HG02970 (cell line): Measurements from ENCODE around the gene TOX2.

ENCODE experiments used
- ATAC-seq: cut with Tn5 transposase; IDR thresholded peaks from one replicate; pipeline ENCODE4 v1.9.1; 2021; ENCODE audit warnings: mild to moderate bottlenecking, moderate library complexity, moderate number of reproducible peaks; ENCODE audit not compliant: unreplicated experiment, low FRiP score

TOX2 gene

DNA sequence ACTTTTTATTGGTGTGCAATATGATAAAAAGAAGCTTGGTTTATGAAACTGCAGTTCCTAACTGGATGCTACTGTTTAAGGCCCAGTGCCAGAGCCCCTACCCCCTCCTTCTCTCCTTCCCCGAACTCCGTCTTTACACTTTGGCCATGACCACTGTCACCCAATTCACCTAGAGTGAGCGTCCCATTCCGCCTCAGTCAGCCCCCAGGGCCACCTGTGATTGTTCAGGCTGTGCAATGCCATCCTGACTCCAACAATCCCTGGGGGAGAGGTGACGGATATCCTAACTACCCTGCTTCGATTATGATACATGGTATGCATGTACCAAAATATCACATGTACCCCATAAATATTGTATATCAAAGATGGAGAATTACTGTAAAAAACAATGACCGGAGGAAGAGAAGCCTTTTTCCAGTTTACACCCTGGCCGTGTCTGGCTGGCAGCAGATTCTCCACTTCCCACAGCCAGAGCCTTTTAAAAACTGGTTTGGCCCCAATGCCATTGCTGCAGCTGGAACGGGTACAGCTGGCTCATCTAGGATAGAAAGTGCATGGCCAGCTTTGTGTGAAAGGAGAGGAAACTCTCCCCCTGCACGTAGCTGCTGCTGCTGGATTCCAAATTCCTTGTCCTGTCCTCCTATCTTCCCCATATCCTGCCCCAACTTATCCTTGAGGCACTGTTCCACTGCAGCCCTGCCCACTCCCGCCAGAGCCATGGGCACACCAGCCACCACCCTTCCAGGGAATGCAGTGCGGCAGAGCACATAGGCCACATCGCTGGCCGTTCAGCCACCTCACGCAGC, 172.6 kb downstream of the TOX2 start:
- ATAC-seq: no peak

- ATAC-seq: no peak
Observed at GRCh38 chr20:44087857-44088120, 173.1 kb downstream of the TOX2 start.

- ATAC-seq: no peak
Observed at GRCh38 chr20:44089987-44090674, 175.5 kb downstream of the TOX2 start.

DNA sequence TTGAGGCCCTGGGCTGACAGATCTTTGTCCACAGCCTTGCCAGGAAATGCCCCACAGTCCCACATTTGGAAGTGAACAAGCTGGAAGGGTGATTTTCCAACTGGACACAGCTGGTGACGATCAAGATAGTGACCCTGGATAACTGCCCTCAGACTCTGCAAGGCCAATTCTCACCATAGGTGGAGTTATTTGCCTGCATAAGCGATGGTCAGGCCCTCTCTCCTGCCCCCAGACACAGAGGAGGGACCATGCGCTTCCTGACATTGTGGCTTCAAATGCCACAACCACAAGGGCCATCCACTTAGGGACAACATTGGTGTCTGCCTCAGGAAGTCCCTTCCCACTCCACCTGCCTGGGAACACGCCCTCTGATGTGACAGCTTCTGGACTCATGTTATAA, 176.4 kb downstream of the TOX2 start:
- ATAC-seq: no peak

DNA sequence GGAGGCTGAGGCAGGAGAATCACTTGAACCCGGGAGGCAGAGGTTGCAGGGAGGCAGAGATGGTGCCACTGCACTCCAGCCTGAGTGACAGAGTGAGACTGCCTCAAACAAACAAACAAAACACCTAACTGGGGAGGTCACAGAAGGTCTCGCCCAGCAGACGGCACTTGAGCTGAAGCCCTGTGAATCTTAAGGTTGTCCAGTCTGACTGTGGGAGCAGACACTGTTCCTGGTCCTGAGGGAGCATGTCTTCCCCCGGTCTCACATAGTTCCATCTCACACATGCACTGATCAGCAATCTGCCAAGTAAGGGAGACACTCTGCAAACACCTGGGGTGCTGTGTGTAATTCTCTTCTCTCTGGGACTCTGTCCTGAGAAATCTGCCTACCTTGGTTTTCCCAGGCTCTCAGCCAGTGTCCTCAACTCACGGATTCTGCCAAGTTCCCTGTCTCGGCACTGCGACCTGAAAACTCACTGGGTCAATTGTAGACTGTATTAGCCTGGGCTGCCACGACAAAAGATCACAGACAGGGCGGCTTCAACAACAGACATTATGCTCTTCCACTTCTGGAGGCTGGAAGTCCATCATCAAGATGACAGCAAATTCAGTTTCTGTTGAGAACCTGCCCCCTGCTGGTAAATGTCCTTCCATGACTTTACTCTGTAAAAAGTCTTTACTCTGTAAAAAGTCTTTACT, 178.0 kb downstream of the TOX2 start:
- no peak for ATAC-seq

DNA sequence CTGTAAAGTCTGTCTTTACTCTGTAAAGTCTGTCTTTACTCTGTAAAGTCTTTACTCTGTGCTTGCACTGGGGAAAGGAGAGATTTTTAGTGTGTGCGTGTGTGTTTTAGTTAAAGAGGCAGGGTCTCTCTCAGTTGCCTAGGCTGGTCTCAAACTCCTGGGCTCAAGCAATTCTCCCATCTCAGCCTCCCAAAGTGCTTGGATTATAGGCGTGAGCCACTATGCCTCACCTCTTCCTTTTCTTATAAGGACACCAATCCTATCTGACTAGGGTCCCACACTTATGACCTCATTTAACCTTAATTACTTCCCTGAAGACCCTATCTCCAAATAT, 178.6 kb downstream of the TOX2 start:
- no peak for ATAC-seq

GRCh38 chr20:44095831-44096230, 181.2 kb downstream of the TOX2 start:
- ATAC-seq: no peak

DNA sequence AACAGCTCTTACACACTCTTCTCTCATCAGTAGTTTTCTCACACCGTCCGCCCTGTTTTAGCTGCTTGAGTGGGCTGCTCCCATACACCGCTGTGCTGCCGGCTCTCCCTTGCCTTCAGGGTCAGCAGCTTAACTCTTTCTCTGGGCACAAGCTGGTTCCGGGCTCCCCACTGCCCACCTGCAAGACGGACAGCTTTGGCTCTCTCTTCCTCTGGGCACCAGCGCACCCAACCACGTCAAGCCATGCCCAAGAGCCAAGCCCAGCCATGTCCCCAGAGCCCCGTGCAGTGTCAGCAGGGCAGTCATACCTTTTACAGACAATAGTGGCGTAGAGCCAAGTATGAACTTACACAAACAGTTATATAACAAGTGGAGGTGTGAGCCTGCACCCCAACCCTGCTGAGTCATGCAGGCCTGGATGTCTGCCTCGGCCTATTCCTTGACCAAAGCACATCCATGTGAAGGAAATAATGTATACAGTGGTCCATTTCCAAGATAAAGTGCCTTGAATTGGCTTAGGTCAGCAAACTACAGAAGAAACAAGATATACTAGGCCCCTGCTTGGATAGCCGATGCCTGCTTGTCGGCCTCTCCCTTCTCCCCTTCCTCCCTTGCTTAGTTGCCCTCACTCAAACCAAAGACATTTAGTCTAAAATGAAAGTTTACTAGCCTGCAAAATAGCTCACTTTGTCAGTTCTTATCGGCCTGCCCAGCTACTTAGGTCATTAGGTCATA, 183.0 kb downstream of the TOX2 start:
- no peak for ATAC-seq

DNA sequence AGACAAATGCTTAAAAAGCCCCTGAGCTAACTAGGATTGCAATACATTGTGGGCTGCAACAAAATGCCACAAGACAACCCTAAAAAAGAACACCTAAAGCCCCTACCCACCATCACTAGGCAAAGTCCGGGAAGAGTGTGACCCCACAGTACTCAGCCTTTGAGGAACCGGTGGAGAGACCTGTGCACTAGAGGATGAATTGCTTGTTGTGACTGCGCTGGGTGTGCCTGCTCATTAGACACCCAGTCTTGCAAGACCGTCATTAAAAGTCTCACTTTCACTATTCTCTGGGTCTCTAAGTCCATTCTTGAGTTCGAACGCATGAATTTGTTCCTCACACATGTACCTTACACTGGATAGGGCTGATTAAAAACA, 183.6 kb downstream of the TOX2 start:
- no peak for ATAC-seq

GRCh38 chr20:44098657-44099056, 184.0 kb downstream of the TOX2 start:
- no peak for ATAC-seq

GRCh38 chr20:44099832-44100231, 185.2 kb downstream of the TOX2 start:
- no peak for ATAC-seq

- ATAC-seq: no peak
Observed at GRCh38 chr20:44102582-44102981, 187.9 kb downstream of the TOX2 start.

GRCh38 chr20:44104798-44105517, 190.3 kb downstream of the TOX2 start:
- no peak for ATAC-seq

DNA sequence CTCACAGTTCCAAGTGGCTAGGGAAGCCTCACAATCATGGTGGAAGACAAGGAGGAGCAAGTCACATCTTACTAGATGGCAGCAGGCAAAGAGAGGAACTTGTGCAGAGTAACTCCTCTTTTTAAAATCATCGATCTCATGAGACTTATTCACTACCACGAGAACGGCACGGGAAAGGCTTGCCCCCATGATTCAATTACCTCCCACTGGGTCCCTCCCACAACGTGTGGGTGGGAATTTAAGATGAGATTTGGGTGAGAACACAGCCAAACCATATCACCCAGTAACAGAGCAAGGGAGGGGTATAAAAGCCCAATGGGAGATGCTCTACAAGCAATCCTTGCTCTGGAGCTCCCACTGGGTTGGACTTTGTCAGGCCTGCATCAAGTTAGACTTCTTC, 192.0 kb downstream of the TOX2 start:
- ATAC-seq: no peak

GRCh38 chr20:44109951-44110361, 195.3 kb downstream of the TOX2 start:
- ATAC-seq: no peak

DNA sequence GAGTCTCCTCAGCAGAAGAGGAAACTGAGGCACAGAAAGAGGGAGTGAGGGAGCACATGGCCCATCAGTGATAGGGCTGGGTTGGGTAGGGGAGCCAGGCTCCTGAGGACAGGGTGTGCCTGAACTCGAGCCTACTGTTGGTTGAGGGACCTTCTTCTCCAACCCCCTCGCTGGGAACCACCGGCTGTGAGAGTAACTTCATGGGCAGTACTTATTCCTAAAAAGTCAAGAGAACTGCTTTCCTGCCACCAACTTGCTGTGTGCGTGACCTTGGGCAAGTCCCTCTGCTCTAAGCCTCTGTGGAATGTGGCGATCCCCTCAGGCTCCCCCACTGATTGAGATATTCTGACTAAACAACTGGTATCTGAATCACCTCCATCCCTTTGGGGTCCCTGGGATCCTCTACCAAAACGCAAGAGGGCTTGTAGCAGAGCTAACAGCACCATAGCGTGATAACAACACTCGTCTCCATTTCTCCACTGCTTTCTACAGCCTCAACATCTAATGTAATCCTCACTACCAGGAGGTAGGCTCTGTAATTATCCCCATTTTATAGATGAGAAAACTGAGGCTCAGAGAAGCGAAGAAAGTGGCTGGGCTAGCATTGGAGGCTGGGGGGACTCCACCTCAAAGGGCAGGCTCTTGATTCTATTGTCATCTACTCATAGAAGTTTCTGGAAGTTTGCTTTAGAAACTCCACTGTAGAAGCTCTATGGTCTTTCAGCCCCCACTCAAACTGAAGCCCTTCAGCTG, 196.3 kb downstream of the TOX2 start:
- no peak for ATAC-seq

DNA sequence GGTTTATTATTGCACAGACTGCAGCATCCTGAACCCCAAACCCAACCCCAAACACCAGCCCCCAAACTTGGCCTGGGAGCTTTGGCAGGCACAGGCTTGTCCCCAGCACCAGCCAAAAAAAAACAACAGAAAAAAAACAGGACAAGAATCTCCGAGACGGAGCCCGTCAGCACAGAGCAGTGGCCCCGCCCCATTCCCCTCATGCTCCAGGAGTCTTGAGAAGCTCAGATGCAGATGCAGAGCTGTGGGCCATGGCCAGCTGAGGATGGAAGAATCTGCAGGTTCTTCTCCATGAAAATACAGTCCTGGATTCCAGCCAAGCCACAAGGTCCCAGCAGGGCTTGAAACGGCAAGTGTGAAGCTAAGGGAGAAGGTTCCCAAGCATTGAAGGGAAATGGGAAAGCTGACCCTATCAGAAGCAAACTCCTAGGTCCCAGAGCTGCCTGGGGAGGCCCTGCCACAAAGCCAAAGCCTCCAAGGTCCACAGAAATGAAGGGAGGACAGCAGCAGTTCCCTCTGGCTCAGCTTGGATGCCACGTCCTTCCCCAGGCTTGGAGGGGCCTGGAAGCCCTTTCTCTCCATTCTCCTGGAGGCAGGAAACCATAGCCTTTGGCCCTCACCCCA, 197.2 kb downstream of the TOX2 start:
- no peak for ATAC-seq

DNA sequence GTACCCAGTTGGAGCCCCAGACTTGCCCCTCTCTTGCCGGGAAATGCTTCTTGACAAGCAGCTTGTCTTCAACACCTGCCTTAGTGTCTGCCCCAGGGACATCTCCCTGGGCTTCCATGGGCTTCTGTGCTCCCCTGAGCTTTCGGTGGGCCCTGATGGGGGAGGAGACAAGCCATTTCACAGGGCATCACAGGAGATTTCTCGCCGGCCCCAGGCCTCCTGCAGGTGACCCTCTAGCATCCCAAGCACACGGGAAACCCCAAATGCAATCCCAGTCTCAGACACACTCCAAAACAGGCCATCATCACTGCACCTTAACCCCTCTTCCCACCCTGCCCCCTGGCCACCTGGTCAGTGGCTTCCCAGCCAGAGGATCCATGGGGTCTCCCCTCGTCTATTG, 197.8 kb downstream of the TOX2 start:
- ATAC-seq: no peak

DNA sequence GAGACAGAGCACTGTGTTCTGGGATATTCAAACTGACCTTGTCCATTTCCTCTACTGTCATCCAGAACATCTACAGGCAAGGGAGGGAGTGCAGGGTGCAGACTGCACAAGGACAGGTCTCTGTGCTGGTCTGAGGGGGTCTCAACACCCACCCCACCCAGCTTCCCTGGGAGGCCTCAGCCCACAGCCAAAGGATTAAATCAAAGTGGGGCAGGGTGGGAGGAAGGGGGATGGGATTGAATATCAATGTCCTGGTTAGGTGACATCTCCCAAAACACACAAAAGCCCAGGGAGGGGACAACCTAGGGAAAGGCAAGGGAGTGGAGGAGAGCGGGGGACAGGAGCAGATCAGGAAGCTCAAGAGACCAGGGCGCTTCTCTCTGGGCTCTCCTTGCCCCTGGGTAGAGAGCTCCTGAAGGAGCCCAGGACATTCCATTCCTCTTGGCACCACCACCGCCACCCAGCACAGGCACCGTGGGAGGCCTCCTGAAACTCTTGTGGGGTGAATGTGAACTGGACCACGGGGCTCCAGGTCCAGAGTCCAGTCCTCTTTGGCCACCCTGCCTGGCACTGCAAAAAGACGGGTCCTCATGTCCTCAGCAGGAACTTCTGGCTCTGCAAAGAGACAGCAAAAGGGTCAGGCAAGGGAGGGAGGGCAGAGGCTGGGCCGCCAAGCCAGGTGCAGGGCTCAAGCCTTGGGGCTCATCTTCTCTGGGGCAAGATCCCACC, 198.4 kb downstream of the TOX2 start:
- no peak for ATAC-seq
